NOMO-1 treated with DMSO at 0.1 percent for 48 hours (cell line): Measurements from ENCODE around the gene CLEC16A.

Source experiments
- DNase-seq: peaks from one replicate; lab custom pipeline; 2025; ENCODE audit not compliant: unreplicated experiment; lab: John Stamatoyannopoulos, UW

The CLEC16A gene

DNA sequence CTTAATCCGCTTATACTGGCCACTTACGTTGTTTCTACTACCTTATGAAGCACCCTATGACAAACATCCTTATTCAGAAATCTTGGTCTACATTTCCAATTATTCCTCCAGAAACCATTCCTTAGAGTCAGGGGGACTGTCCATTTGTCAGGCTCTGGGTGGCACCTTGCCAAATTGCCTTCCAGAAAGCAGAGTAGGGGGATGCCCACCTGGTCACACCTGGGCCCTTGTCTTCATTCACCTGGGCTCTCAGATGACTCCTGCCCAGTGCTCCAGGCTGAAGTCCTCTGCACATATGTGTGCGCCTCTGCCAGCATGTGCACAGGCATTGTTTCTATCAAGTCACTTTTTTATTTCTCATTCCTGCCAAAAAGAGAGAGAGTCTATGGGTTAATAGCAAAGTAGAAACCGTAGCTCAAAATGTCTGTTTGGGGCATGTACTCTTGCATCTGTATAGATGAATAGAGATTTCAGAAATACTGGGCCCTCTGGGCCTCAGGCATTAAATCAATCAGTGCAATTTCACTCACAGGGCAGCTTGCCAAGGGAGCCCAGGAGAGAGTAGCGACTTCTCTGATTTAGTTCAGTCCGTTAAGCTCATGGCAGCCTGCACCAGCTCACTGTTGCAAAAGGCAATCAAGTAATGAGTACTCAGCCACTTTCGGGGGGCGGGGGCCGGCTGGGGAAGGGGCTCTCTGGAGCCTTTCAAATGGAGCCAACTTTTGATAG, 207.0 kb downstream of the CLEC16A start:
- DNase-seq = no peak

DNA sequence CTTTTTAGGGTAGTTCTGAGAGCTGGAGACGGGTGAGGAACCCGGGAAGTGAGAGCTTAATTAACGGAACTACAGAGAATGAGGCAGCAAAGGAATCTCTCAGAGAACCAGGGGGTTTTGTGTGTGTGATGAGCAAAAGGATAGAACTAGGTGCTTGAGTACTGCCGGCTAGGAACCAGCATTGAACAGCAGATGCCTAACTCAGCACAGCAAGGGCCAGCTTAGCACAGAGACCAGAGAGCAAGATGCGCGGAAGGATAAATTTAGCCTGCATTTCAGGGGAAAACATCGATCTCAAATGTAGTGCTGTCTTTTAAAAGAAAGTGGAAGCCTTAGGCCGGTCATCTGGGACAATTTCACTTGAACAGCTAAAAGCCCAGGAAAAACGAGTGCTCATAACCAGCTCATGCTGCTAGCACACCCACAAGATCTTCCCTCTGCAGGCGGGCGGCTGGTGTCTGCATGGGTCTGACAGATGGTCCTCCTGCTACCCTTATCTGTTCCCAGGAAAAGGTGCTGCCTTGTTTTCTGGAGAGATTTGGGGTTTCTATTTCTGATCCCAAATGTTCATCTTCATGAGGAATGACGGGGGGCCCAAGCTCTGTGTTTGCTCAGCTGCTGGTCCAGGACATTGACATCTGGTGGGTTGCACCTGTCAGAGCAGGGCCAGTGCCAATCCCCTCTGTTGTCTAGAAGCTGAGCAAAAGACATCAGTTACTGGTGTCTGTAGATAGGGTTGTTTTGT, 207.7 kb downstream of the CLEC16A start:
- DNase-seq = no peak

DNA sequence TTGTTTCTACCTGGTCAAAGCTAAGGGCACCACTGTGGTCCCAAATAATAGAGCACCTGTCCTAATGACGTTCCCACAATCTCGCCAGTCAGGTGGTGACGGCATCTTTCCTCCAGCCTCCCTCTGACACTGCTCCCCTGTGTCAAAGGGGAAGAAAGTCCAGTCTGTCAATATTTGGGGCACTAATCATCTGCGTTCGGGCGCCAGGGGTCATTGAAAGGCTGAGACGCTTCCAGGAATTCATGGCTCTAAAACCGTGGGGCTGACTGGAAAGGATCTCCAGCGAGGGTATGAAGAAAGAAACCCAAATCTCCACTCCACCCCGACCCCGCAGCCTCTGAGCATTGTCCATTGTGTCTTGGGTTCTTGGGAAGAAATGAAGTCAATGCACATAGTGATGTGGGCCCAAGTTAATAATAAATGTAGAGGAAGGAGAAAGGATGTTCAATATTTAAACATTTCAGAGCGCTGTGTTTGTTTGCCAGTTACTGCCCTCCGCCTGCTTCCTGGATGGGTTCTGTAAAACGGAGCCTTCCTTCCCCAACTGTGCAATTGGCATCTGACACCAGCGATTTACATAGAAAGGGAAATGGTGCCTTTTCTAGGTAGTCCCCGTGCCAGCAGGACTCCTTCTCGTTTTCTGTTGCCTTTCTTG, 208.4 kb downstream of the CLEC16A start:
- peak; percentile 37 for DNase-seq

- DNase-seq = no peak
These were observed 211.0 kb downstream of the CLEC16A start for GRCh38 chr16:11155284-11155806.

GRCh38 chr16:11156401-11156800, 212.0 kb downstream of the CLEC16A start:
- no peak for DNase-seq

GRCh38 chr16:11157143-11157542, 212.8 kb downstream of the CLEC16A start:
- no peak for DNase-seq

DNA sequence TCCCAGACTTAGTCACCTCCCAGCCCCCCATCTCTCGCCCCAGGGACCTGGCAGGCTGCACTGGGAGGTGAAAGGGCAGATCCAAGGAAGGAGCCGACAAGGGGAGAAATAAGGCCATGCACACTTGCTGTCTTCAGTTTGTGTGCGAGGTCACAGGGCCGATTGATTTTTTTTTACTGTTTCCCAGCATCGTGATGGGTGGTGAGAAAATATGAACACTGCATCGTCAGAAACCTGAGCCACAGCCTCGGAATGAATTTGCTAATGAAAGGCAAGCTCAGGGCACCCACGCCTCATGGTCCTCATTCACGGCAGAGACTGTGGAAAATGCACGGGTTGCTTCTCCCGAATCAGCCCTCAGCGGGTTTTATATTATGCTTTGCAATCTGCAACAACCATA, 213.7 kb downstream of the CLEC16A start:
- no peak for DNase-seq

- no peak for DNase-seq
These were observed 214.9 kb downstream of the CLEC16A start for GRCh38 chr16:11159282-11159681.

- no peak for DNase-seq
These were observed 216.3 kb downstream of the CLEC16A start for GRCh38 chr16:11160676-11161115.

DNA sequence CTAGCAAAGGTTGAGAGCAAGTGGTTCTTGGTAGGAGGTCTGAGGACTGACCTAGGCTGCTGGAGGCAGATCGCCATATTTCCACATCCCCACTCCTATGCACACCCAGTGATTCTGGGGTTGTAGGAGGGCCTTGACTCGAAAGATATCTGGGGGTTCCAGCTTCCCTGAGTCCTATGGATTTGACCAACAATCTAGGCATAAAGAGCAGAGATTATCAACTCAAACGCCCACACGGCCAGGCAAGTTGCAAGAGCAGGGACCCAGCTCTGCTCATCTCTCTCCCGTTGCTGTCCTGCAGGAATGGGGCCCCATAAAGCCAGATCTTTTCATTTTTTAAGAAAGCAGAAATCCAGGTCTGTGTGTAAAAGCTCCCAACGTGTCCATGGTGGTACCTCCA, 217.1 kb downstream of the CLEC16A start:
- no peak for DNase-seq

GRCh38 chr16:11161974-11162373, 217.6 kb downstream of the CLEC16A start:
- no peak for DNase-seq

DNA sequence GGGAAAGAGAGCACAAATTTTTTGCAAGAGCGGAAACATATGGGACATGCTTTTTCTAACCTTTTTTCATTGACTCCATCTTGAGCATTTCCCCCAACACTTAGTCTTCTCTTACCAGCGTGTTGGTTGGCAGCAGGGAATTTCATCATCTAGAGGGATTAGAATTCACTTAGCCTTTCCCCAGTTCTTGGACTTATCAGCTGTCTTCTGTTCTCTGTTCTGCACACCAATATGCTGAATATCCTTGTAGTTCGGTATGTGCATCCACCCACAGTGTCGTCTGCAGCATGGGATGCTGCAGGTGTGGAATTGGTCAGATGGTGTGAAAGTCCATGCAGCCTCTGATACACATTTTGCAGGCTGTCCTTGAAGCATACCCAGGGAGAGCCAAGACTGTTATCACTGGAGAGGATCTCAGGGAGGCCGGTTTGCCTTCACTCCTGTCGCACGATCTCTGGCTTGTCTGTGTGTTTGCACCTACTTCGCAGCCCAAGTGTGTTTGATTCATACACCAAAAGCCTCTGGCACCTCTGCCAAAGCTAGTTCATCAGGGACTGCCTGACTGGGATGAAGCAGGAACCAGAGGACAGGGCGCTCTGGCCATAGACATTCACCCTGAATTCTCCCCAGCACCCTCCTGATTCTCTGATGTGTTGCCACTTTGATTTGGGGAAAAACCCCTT, 218.4 kb downstream of the CLEC16A start:
- no peak for DNase-seq

DNA sequence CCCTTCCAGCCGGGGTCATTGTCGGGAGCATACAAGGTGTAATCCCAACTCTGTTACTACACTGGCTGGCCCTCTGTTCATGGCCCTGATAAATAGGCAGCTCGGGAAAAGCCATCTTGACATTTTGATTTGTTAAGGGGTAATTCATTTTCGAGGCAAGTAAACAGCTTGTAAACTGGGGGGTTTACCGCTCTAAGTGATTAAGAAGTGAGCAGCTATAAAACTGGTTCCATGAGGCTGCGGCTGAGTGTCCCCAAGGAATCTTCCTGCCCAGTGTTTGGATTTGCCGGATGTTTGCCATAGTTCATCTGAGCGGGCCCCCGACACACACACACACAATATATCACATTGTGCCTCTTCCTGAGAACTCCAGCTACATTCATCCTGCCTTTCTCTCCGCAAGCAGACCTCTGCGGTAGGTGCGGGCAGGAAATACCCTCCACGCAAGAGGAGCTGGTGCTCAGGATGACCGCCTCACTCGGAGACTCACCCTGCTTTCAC, 219.4 kb downstream of the CLEC16A start:
- no peak for DNase-seq

GRCh38 chr16:11164482-11165270, 220.3 kb downstream of the CLEC16A start:
- no peak for DNase-seq

- no peak for DNase-seq
These were observed 221.0 kb downstream of the CLEC16A start for GRCh38 chr16:11165349-11165748.

- DNase-seq = no peak
These were observed 221.7 kb downstream of the CLEC16A start for GRCh38 chr16:11165894-11166665.

DNA sequence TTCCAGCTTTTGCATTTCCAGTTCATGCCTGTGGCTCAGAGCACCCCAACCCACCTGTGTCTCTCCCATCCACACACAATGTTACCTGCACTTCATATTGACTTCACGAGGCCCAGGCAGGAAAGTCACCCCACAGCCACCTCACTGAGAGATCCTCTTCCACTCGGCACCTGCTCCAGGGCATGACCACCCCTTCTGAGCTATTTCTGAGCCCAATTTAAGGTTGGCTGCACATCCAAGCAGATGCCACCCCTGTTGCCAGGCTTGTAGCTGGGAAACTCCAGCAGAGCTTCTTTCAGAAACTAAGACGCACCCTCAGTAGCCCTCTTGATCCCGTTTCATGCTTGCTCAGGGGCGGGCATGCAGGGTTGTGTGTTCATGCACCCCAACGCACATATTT, 223.2 kb downstream of the CLEC16A start:
- DNase-seq = no peak

- DNase-seq = no peak
These were observed 224.2 kb downstream of the CLEC16A start for GRCh38 chr16:11168386-11169051.

DNA sequence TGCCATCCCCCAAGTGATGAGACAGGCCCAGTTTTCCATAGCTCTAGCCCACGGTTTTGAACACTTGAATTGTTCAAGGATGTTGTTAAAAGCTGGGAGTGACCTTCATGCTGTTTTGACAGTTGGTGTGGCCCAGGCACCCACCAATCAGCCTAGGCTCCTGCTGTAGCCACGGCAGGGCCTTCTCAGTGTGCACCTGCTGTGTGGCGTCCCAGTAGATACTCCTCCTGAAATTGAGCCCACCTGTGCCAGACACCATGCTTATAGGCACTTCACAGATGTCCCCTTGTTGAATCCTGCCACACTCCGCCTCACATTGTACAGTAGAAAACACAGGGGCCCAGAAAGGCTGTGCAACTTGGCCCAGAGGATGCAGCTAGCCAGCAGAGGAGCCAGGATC, 225.3 kb downstream of the CLEC16A start:
- DNase-seq = no peak
